GM18498 (cell line): ENCODE data around the gene TSKU.
"Not testable (repeated sequence)": the region's sequence is repeated elsewhere in the genome, so short reads cannot be mapped to it uniquely, and the experiment has no call there.

Source experiments
- ATAC-seq: cut with Tn5 transposase; IDR thresholded peaks from one replicate; pipeline ENCODE4 v1.9.1; 2021; ENCODE audit warnings: mild to moderate bottlenecking, moderate library complexity; ENCODE audit not compliant: unreplicated experiment

Gene TSKU

GRCh38 chr11:76787911-76788596 is 4.9 kb downstream of the TSKU start:
- no peak for ATAC-seq

DNA sequence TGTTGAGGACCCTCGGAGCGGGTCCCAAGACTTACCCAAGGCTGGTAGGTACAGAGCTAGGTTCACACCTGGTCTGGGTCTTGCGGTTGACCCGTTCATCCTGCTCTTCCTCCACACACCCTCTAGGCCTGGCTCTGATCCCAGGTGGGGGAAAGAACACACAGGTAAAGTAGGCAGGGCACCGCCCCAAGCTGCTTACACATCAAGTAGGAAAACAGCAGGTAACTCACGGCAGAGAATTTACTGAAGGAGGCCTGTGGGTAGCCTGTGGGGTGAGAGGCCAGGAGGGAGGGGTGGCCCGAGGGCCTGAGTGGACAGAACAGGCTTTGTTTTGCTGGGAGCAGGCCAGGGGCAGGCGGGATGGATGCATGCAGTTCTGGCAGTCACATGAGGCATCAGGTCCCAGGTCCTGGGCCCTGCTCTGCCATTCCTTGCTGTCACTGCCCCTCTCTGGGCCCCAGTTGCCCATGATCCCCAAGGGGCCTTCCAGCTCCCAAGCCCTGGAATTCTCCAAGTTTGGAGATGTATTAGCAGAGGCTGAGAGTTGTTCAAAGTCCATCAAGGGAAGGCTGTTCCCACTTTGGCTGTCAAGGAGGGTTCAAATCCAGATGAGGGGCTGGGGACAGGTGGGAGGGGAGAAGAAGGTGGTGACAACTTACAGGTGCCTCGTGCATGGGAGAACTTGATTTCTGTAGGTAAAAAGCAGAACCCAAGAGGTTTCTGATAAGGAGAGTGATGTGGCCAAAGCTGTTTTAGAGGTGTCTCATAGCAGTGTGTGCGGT is 5.7 kb downstream of the TSKU start:
- ATAC-seq, result no peak

DNA sequence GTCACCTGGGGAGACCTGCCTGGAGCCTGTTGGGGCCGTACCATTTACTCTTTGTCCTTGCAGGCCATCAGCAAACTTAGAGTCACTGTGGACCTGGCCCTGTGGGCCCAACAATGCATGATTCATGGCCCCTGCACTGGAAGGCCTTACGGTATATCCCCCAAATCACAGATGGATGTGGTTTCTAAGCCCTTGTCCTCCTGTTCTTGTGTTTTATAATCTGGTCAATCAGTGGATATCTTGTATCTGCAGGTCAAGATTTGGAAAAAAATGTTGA is 6.2 kb downstream of the TSKU start:
- no peak for ATAC-seq

DNA sequence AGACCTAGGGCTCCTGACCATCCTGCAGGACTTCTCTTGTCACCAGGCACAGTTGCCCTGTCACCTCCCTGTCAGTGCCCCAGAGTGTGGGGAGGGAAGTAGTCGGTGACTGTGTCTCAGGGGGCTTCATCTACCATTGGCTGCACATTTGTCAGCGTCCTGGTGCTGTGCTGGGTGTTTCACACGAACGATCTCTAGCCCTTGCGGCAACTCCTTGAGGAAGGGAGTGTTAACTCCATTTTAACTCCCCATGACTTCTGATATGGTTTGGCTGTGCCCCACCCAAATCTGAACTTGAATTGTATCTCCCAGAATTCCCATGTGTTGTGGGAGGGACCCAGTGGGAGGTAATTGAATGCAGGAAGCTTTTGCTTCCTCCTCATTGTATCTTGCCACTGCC is 7.1 kb downstream of the TSKU start:
- ATAC-seq, result no peak

DNA sequence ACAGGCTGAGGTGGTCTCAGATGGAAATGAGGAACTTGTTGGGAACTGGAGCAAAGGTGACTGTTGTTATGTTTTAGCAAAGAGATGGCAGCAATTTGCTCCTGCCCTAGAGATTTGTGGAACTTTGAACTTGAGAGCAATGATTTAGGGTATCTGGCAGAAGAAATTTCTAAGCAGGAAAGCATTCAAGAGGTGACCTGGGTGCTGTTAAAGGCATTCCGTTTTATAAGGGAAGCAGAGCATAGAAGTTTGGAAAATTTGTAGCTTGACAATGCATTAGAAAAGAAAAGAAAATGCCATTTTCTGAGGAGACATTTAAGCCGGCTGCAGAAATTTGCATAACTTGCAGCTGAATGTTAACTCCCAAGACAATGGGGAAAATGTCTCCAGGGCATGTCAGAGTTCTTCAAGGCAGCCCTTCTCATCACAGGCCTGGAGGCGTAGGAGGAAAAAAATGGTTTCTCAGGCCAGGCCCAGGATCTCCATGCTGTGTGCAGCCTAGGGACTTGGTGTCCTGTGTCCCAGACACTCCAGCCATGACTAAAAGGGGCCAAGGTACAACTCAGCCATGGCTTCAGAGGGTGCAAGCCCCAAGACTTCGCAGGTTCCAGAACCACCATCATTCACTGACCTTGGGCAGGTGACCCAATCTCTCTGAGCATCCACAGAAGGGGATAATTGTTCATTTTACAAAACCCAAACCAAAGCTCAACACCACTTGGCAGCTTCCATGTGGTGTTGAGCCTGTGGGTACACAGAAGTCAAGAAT is 8.0 kb downstream of the TSKU start:
- not testable (repeated sequence) for ATAC-seq

- no peak for ATAC-seq
These were observed 8.7 kb downstream of the TSKU start for GRCh38 chr11:76791861-76792260.

GRCh38 chr11:76792505-76793264 is 9.5 kb downstream of the TSKU start:
- no peak for ATAC-seq

- ATAC-seq, result no peak
These were observed 10.5 kb downstream of the TSKU start for GRCh38 chr11:76793391-76794291.

DNA sequence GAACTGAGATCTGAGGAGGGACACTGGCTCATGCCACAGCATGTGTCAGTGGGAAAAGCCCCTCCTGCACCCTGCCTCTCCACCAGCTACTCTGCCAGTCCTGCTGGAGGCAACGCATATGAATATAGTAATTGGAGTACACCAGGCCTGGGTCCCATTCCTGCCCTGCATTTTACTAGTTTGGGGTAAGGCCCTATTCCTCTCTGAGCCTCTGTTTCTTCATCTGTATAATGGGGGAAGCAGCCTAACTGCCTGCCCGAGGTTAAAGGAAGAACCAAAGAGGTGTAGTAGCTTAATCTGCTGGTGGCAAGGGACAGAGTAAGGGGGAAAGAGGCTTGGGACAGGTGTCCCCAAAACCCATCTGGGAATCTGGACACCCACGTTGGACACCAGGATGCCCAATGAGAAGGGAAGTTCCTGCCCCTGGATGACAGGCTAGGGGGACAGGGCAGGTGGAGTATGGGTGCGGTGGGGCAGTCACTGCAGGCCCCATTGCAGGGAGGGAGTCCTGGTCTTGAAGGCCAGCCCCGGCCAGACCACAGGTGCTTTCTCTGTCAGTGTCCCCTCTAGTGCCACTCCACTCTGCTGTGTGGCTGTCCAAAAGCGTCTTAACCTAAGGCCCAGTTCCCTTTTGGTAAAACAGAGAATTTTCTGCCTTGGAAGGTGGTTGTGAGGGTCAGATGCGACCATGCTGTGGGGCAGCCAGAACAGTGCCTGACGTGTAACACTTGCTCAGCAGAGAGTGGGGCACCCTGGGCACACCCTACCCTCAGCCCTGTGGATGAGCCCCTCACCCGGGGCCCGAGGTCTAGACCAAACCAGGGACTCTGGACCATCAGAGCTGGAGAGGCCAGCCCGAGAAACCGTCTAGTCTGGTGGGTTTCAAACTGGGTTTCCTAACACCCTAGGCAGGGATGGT is 11.5 kb downstream of the TSKU start:
- ATAC-seq, result no peak

- no peak for ATAC-seq
These were observed 12.3 kb downstream of the TSKU start for GRCh38 chr11:76795290-76795935.

DNA sequence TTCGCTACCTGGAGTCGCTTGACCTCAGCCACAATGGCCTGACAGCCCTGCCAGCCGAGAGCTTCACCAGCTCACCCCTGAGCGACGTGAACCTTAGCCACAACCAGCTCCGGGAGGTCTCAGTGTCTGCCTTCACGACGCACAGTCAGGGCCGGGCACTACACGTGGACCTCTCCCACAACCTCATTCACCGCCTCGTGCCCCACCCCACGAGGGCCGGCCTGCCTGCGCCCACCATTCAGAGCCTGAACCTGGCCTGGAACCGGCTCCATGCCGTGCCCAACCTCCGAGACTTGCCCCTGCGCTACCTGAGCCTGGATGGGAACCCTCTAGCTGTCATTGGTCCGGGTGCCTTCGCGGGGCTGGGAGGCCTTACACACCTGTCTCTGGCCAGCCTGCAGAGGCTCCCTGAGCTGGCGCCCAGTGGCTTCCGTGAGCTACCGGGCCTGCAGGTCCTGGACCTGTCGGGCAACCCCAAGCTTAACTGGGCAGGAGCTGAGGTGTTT is 12.8 kb downstream of the TSKU start:
- ATAC-seq, result no peak

- no peak for ATAC-seq
These were observed 13.5 kb downstream of the TSKU start for GRCh38 chr11:76796511-76797198.

GRCh38 chr11:76797341-76798201 is 14.4 kb downstream of the TSKU start:
- no peak for ATAC-seq

DNA sequence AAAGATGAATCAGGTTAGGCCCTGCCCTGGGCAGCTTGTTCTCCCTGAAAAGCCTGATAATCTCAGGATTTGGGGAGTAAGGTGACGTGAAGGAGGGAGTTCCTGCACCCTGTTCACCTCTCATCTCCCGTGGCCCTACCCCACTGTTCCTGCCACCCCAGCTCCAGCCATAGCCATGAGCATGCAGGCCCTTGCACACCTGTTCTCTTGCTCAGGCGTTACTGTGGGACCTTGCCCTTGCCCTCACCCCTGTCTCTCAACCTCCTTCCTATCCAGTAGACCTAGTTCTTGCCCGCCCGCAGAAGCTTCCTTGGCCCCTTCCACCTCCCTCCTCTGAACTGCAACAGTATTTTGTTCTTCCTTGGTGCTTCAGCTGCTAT is 15.0 kb downstream of the TSKU start:
- no peak for ATAC-seq

DNA sequence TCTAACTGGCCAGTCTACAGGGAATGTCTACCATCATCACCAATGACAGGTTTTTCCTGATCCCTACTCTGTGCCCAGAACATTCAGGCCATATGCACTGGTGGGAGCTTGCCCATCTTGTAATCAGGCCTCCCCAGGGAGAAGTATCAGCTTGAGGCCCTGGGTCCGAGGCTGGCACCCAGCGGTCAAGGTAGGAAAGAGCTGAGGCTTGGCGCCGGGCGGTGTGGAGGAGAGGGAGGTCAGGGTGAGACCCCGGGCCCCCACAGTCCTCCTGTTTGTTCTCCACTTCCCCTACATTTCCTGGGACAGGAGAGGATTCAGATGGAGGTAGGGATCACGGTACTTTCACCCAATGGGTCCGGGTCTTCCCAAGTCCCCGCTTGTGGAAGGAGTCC is 15.5 kb downstream of the TSKU start:
- no peak for ATAC-seq

GRCh38 chr11:76799066-76799804 is 16.1 kb downstream of the TSKU start:
- ATAC-seq, result peak; percentile 83
